Activated CD4-positive, CD25-positive, alpha-beta regulatory T cell treated with anti-CD3 and anti-CD28 coated beads, Interleukin-2, amount 50 U/mL, for 24 hours (primary cell): ENCODE results near the gene MYMX.

ENCODE experiments used
- ATAC-seq, 2 donors: fragments of 150-1000 bp; cut with Tn5 transposase; one replicate each; pipeline ENCODE4 v1.10.0; 2021; ENCODE audit warnings: mild to moderate bottlenecking in 1 of 2, moderate library complexity in 1 of 2

MYMX gene

DNA sequence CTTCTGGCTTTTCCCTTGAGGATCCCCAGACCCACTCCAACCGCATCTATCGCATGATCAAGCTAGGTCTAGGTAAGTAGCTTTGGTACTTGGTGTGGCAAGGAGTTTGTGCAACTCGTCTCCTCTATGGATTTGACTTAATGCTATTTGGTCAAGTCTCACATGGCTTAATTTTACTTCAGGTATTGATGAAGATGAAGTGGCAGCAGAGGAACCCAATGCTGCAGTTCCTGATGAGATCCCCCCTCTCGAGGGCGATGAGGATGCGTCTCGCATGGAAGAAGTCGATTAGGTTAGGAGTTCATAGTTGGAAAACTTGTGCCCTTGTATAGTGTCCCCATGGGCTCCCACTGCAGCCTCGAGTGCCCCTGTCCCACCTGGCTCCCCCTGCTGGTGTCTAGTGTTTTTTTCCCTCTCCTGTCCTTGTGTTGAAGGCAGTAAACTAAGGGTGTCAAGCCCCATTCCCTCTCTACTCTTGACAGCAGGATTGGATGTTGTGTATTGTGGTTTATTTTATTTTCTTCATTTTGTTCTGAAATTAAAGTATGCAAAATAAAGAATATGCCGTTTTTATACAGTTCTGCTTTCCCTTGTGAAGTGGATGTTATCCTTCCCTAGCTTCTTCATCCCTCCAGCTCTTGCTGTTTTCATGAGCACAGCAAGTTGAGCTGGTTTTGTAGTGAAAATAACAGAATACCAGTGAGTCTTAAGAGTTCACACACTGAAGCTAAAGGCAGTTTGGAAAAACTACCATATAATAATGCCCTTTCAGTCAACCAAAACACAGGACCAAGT lies 36.8 kb downstream of the MYMX start:
- ATAC-seq, result no peak

DNA sequence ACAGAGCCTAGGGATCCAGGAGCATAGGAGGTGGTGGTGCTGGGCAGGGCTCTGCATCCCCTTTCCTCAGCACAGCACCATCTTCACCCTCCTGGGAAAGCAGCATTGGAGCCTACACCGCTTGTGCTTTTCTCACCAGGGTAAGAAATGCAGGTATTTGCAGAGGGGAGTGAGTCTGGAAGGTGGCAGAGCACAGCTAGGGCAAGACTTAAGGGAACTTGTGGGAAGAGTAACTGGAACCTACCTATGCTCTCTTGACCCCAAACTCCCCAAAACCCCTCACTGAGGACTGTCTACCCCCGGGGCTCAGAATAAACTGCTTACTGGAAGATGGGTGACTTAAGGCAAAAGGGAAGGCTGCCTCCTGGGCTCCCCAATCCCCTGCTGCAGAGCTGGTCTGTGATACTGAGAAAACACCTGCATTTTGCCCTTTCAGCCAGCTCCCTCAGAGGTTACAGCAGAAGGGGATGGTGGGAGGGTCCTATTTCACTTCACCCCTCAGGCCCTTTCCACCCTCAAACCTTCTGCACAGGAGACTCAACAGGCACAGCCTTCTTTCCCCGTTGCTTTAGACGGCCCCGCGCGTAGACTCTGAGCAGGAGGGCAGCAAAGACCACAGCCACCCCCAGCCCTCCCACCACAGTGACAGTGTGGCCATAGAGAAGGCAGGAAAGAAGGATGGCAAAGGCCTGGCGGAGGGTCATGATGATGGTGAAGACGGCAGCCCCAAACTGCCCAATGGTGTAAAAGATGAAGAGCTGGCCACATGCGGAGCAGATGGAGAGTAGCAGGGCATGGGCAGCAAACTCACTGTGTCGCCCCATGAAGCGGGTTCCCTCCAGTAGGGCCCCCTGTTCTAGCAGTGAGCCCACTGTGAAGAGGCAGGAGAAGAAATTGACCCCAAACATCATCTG lies 37.7 kb downstream of the MYMX start:
- peak in 1 of 2 donors; percentile 1 for ATAC-seq

- ATAC-seq, result peak; percentile 4 to 5
These were observed 38.5 kb downstream of the MYMX start for GRCh38 chr6:44255105-44255808.

- peak; percentile 7 for ATAC-seq
These were observed 39.4 kb downstream of the MYMX start for GRCh38 chr6:44255871-44256774.

GRCh38 chr6:44256775-44257024 lies 40.0 kb downstream of the MYMX start:
- peak; percentile 6 for ATAC-seq

DNA sequence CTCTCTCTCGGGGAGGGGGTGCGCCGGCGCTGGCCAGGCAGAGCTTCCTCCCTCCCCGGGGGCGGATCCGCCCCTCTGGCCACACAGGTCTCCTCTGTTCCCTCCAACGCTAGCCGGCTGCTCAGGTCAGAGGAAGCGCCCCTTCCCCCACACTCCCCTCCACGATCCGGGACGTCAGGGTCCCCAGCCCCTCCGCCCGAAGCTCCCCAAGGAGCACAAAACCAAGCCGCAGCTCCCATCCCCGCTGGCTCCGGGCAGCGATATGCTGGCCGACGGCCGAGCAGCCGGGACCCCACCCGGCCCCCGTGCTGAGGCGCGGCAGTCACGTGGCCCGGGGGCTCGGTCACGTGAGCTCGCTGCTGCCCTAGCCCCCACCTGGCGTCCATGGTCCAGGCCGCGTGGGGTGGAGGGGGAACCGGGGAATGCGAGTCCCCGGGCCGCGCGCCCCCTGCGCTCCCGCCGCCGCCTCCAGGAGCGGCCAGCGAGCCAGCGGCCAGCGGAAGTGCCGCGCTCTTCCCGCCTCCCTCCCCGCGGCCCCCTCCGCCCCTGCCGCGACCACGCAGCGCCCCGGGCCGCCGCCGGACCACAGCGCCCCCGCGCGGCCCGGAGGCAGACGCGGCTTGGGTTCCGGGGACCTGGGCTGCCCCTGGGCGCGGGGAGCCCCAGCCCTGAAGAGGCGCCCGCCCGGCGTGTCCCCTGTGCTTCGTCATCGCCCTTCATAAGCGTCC lies 40.5 kb downstream of the MYMX start, which contains the start of gene SLC35B2:
Gene SLC35B2 (minus strand): TSS at position 504 of the 728 bp plus-strand sequence. CDS start 118 bp downstream, at position 386.
- ATAC-seq, result peak; percentile 61 to 66

DNA sequence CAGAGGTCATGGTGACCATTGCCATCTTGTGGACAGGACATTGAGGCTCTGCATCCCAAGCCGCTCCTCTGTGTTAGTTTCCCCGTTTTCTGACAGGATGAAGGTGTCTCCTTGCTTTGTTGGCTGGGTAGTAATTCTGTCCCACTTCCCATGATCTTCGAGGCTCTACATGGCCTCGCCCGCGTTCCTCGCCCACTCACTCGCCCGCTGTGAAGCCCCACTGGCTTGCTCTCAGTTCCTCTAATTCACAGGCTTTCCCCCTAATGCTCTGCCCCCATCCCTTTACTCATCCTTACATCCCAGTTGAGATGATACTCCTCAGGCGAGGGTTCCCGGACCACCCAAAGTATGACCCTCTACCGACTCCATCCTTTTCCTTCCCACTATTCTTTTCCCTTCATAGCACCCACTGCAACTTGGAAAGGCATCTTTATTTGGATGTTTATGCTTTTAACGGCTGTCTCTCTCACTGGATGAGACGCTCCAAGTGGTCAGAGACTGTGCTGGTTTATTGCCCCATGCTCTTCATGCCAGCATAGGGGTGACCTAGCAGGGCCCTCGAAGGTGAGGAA lies 41.1 kb downstream of the MYMX start:
- ATAC-seq, result no peak

- no peak for ATAC-seq
These were observed 41.7 kb downstream of the MYMX start for GRCh38 chr6:44258325-44258863.

DNA sequence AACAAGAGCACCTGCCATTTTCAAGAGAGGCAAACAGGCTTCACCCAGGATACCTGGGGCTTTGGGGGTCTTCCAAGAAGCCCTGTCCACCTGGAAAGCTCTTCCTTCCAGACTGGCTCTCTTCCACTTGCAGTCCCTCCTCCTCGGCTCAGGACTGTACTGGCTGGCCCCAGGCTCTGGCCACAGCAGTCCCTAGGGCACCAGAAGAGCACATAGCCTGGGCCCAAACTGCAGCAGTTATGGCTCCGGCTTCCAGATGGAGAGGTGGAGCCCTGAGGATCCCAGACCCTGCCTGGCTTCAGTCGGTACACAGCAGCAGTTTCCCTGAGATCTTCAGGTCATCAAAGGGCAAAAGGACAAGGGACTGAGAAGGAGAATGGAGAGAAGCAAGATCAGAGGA lies 42.2 kb downstream of the MYMX start:
- ATAC-seq, result no peak

DNA sequence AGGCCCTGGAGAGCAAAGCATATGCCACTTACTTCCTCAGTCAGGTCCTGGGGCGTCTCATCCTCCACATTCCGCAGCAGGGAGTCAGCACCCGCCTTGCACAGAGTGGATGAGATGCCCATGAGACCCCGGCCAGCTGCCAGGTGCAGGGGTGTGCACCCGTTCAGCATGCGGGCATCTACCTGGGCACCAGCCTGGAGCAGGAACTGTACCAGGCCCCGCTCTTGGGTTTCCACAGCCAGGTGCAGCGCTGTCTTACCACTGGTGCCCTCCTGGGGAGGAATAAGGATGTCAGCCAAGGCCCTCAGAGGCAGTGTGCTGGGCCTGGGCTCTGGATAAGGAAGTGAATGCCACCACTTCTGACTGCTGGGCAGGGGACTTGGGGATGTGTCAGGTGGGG lies 43.3 kb downstream of the MYMX start:
- no peak for ATAC-seq

DNA sequence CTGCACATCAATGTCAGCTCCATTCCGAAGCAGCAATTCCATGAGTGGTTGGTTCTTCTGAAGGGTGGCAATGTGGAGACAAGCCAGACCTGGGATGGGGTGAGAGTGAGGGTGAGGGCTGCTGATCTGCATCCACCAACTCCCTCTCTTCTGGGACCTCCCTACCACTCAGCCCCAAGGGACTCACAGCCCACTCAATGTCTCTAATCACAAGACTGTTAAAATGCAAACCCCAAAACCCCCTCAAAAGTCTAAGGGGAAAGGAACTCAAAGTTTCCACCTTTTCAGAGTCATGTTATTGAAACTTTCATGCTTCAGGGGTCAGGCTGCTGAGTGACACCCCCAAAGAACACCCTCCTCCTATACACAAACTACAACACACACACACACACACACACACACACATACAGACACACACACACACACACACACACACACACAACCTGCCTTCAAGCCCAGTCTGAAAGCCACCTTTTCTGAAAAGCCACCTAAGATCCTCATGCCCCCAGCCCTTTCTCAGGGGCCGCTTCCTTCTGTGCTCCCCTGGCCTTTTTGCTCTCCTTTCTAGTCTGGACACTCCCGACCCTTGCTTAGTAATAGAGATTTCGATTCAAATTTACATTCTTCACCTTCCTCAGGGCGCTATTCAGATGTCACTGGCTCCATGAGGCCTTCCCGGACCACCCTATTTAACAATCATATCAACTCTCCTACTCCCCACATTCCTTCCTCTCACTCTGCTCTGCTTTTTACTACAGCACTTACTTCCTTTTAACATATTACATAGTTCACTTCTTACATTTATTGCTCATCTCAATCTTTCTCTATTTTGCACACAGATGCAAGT lies 43.9 kb downstream of the MYMX start:
- ATAC-seq, result no peak

DNA sequence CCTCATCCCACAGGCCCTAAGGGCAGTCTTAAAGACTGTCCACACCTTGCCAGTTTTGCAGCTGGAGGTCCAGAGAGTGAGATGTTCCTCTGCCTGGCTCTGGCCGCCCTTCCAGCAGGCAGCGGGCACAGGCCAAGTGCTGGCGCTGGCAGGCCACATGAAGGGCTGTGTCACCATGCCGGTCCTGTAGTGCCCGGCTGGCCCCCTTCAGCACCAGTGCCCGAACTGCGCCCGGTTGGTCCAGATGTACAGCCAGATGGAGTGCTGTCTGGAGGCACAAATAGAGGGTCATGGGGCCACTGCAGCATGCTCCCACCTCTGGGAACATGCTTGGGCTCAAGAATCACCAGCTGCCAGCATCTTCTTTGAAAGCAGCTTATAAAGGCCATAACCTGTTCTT lies 44.9 kb downstream of the MYMX start:
- ATAC-seq, result no peak

DNA sequence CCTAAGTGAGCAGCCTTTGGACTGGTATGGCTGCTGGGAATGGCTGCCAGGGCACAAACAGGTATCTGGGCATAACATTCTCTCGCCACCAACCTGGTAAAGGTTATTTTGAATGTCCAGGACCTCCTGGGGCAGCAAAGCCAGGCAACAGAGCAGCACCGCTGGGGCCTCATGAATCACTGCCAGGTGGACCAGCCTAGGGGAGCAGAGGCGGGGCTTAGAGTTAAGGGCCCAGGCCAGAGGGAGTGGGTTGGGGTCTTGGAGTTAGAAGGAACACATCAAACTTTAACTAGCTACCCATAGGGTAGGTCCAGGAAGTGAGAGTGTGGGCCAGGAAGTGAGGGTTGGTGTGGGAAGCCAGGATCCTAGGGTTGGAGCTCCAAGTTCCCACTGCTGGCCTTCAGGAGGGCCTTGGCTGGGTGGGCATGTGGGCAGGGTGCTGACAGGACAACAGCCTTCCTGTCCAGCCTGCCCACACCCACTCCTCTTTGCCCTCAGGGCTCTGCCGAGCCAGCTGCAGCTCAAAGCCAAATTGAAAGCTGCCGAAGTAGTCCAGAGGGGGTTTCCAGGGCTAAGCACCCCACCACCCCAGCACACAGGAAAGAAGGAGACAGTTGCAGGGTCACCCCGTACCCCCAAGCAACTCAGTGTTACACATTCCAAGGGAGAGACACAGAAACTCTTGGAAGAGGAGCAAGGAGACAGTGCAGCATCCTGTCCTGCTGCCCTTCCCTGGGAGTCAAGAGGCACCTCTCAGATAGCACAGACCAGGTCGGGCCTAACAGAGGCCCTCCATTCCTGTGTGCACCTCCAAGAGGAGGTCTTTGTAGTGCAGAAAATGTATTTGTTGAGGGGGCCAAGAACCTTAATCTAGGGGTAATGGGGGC lies 46.0 kb downstream of the MYMX start:
- peak; percentile 0 to 2 for ATAC-seq

- peak; percentile 21 to 26 for ATAC-seq
These were observed 46.8 kb downstream of the MYMX start for GRCh38 chr6:44263354-44264100.

DNA sequence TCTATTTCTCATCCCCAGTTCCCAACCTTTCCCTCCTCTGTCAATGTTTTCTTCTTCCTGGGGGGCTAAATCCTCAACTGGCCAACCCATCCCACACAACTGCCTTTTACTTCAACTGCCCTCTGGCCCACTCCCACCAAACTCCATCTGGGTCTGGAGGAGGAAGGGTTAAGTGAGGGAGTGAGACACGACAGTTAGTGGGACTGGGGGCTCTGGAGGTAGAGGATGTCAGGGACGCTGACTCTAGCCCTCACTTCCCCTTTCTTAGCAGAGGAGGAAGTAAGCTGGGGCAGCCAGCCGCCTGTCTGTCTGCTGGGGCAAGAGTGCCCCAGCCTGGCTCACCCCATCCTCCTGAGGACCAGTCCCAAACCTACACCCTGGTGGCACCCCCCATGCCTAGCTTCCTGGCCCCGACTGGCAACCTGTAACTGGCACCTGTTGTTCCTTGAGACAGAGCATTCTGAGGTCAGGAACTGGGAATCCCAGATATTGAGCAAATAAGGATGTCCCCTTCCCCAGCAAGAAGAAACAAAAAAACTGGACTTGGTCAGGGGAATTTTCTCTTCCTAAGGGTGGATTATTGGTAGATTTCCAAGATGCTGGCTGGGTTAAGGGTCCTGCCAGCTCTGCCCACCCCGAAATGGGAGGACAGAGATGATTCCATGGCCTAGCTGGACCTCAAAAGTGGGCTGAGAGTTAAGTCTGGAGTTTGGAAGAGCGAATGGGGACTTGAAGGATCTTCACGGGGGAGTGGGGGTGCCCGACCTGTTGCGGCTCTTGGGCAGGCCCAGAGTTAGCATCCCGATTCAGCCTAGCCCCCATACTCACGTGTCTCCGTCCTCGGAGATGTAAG lies 47.7 kb downstream of the MYMX start:
- peak; percentile 25 to 34 for ATAC-seq

DNA sequence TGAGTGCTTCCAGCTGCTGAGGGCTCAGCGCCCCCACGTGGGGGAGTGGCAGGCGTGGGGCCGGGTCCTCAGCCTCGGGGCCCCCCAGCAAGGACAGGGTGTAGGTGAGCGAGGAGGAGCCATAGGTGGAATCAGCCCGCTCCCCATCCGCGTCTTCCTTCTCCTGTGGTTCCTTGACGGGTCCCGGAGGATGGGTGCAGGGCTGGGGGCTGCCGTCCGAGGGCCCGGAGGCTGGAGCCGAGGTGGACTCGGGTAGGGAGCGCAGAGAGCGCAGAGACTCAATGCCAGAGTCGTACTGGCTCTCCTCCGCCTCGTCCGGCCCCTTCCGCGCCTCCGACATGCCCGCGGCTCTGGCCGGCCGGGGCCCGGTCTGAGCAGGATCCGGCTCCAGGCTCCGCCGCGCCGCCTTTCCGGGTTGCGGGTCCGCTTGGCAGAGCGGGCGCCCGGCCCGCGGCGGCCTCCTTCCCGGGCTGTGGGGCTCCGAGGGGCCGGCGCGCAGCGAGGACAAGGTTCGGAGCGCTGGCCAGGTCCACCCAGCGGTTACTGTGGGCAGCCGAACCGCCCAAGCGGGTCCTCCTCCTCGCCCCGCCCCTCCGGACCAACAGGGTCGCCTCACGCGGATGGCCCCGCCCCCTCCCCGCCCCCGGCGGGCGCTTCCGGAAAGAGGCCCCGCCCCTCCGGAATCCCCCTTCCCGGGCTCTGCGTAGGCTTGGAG lies 48.4 kb downstream of the MYMX start, which contains the start of gene NFKBIE:
Gene NFKBIE (minus strand): TSS at position 545 of the 715 bp plus-strand sequence. CDS start 205 bp downstream, at position 340.
- ATAC-seq, result peak; percentile 61 to 65
